Esophagus squamous epithelium (tissue), 4 donors: ENCODE measurements around the gene POLR3K.

ENCODE experiments used
- CTCF ChIP-seq, 6 experiments: fragments of 450-650 bp in 4 of 6; fragments of 200-600 bp in 2 of 6; sonication (generic) in 2 of 6; IDR thresholded peaks; one replicate each; pipeline ENCODE4 v1.5.1; 2016 to 2019; ENCODE audit warnings: antibody characterized with exemption in 6 of 6, mild to moderate bottlenecking in 4 of 6, moderate library complexity in 4 of 6
- POLR2A ChIP-seq, 4 donors: fragments of 450-650 bp; IDR thresholded peaks; one replicate each; pipeline ENCODE4 v1.6.1; 2017; ENCODE audit warnings: antibody characterized with exemption in 4 of 4, mild to moderate bottlenecking in 4 of 4, moderate library complexity in 3 of 4

GRCh38 chr16:88613-89012 is 35.2 kb upstream of the POLR3K start:
- TF ChIP-seq CTCF (IDR thresholded peaks at IDR 0.05) (no peak), POLR2A (IDR thresholded peaks at IDR 0.05) (no peak)
